Gastroesophageal sphincter (tissue), 3 donors: Measurements from ENCODE around the gene PLCB1.

Experiments
- POLR2A ChIP-seq, 2 donors: fragments of 450-650 bp; IDR thresholded peaks; one replicate each; pipeline ENCODE4 v1.6.1; 2017; ENCODE audit warnings: antibody characterized with exemption in 2 of 2, mild to moderate bottlenecking in 2 of 2, moderate library complexity in 1 of 2
- POLR2AphosphoS5 ChIP-seq: sonication (generic); formaldehyde crosslinking; IDR thresholded peaks from one replicate; pipeline ENCODE4 v1.6.1; 2017; ENCODE audit warnings: antibody characterized with exemption
- TF ChIP-seq, protein P1 (sequence below), 4 experiments: fragments of 200-600 bp in 2 of 4; fragments of 450-650 bp in 2 of 4; sonication (generic) in 1 of 4; IDR thresholded peaks; one replicate each; pipeline ENCODE4 v1.5.1; 2017 to 2019; ENCODE audit warnings: antibody characterized with exemption in 4 of 4, mild to moderate bottlenecking in 2 of 4, moderate library complexity in 2 of 4

DNA sequence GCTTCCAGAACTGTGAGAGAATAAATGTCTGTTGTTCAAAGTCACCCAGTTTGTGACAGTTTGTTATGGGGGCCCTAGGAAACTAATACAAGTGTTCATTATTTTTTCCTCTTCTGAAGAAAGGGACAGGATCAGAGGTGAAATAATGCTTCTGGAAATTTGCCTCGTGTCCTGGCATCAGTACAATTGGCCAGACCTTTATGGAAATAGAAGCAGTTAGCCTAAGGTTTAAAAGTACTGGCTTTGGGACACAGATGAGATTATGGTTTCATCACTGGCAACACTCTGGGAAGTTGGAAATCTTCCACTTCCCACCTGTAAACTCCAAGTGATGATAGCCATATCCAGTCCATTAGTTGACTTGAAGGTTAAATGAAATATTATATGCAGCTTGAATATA, 88.7 kb downstream of the PLCB1 start:
- TF ChIP-seq, protein P1, sequence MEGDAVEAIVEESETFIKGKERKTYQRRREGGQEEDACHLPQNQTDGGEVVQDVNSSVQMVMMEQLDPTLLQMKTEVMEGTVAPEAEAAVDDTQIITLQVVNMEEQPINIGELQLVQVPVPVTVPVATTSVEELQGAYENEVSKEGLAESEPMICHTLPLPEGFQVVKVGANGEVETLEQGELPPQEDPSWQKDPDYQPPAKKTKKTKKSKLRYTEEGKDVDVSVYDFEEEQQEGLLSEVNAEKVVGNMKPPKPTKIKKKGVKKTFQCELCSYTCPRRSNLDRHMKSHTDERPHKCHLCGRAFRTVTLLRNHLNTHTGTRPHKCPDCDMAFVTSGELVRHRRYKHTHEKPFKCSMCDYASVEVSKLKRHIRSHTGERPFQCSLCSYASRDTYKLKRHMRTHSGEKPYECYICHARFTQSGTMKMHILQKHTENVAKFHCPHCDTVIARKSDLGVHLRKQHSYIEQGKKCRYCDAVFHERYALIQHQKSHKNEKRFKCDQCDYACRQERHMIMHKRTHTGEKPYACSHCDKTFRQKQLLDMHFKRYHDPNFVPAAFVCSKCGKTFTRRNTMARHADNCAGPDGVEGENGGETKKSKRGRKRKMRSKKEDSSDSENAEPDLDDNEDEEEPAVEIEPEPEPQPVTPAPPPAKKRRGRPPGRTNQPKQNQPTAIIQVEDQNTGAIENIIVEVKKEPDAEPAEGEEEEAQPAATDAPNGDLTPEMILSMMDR (IDR thresholded peaks at IDR 0.05) = no peak
- TF ChIP-seq POLR2AphosphoS5 = no peak
- TF ChIP-seq POLR2A (IDR thresholded peaks at IDR 0.05) = no peak
